GM18508 (cell line): ENCODE data around the gene NEMF.
A peak's percentile ranks its signal among the peaks of the same experiment; 100 is the strongest.
"Not testable (repeated sequence)": the region's sequence is repeated elsewhere in the genome, so short reads cannot be mapped to it uniquely, and the experiment has no call there.

Experiments used
- ATAC-seq: cut with Tn5 transposase; IDR thresholded peaks from one replicate; pipeline ENCODE4 v1.9.1; 2021; ENCODE audit warnings: moderate number of reproducible peaks; ENCODE audit not compliant: insufficient read depth, unreplicated experiment

Gene NEMF

DNA sequence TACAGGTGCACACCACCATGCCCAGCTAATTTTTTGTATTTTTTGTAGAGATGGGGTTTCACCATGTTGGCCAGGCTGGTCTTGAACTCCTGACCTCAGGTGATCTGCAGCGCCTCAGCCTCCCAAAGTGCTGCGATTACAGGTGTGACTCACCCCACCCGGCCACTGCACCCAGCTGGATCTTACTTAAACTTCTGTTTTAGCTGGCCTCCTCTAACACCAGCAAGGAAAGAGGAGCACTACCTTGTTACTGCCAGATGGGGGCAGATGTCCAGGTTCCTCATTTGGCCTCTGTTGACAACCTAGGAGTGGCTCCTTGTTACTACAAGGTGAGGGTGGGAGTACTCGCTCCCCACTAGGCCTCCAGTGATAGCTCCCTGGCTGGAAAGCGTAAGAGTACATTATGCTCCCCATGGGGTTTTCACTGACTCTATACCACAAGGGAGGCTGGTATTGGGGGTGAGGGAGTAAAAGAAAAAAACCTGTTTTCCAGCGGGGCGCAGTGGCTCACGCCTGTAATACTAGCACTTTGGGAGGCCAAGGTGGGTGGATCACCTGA is 27.1 kb upstream of the NEMF start:
- no peak for ATAC-seq

- no peak for ATAC-seq
Observed at GRCh38 chr14:49876563-49877127, 24.1 kb upstream of the NEMF start.

- ATAC-seq = no peak
Observed at GRCh38 chr14:49875640-49876198, 23.1 kb upstream of the NEMF start.

DNA sequence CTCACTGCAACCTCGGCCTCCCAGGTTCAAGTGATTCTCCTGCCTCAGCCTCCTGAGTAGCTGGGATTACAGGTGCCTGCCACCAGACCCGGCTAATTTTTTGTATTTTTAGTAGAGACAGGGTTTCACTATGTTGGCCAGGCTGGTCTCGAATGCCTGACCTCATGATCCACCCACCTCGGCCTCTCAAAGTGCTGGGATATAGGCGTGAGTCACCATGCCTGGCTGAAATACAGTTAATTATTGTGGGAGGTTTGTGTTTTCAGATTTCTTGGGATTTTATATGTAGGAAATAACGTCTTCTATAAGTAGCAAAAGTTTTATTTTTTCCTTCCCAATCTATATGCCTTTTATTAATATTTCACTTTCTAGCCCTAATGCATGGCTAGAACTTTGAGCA is 21.0 kb upstream of the NEMF start:
- not testable (repeated sequence) for ATAC-seq

- ATAC-seq = no peak
Observed at GRCh38 chr14:49870908-49871307, 18.3 kb upstream of the NEMF start.

DNA sequence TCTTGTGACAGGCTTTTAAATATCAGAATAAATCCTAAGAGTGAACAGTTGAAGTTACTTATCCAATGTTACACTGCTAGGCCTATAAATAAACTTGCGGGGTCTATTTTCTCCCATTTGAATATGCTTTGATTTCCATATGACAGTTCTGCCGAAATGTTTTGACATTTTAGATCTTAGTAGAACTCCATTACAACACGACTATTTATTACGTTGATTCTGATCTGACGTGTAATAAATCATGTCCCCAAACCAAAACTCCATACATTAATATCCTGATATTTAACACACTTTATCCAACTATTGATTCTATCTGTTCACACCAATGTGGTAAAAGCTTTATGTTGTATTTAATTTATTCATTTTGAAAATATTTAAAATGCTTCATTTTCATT is 16.1 kb upstream of the NEMF start:
- no peak for ATAC-seq

DNA sequence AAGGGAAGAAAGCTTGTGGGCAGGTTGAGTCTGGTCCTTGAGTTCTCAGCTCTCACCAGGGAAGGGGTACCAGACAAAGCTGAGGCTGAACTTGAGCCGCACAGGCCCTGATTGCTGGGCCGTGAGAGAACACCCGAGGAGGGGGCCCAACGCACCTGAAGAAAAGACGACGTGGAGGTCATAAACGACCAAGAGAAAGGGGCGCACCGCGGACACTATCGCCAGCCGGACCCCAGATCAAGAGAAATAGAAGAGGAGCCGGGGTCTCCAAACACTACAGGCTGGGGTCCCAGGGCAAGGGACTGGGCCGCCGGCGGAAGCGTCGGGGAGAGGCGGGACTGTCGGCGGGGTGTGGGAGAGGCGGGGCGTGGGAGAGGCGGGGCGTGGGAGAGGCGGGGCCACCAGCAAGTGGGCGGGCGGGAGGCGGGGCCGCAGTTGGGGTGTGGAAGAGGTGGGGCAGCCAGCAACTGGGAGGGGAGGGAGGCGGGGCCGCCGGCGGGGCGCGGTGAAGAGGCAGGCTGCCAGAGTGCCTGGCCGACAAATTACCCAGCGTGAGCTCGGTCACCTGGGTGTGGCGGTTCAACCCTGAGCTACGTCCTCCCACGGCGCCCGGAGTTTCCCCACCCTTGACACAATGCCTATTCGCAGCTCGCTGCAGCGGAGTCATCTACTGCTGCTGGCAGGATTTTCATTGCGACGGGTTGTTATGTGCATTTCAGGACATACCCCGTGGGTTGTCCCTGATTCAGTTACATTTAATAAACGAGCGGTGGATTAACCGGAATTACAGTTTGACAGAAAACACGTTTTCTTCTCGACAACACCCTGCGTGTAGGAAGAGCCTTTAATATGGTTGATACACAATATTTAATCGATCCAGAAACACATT is 15.5 kb upstream of the NEMF start:
- ATAC-seq = peak; percentile 72

DNA sequence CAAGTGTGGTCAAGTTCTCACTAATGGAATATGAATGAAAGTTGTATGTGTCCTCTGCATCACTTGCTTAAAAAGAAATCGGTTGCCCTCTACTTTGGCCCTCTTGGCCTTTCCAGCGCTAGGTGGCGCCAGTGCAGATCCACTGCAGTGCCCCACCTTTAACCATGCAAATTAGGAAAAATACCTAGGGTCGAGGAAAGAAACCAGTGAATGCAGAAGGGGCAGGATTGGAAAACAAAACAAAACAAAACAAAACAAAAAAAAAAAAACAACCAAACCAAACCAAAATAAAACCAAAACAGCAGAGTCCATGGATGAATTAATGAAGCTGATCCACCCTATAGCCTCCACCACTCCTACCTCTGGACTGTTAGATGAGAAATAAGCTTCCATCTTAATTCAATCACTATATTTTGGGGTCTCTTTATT is 12.9 kb upstream of the NEMF start:
- ATAC-seq = no peak

DNA sequence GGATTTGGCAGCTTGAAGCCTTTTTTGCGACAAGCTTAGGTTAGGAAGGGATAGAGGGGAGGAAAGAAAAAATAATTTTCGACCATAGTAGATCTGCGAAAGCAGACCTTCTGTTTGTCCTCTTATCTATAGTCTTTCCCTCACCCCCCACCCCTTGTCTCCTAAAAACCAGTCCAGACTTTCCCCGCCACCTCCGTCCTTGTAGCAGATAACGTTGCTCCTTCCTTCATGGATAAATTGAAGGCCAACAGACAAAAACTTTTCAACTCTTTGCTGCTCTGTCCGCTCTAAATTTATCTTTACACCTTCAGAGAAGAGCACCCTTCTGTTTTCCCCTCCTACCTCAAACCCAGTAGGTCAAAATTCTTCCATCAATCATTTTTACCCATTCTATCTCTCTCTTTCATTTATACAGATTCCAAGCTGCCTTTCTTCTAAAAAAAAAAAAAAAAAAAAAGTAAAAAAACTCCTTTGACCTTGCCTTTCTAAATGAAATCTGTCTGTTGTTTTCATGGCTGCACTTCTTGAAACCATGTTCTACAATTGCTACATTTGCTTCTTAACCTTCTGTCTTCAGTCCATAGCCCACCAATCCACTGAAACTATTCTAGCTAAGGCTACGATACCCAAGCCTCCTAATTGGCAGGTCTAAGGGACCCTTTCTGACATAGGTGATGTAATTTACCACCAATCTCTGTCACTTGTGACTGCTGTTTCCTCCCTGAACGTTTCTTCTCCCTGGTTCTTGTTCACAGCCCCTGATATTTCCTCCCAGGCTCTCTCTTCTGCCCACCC is 11.1 kb upstream of the NEMF start:
- ATAC-seq = no peak

DNA sequence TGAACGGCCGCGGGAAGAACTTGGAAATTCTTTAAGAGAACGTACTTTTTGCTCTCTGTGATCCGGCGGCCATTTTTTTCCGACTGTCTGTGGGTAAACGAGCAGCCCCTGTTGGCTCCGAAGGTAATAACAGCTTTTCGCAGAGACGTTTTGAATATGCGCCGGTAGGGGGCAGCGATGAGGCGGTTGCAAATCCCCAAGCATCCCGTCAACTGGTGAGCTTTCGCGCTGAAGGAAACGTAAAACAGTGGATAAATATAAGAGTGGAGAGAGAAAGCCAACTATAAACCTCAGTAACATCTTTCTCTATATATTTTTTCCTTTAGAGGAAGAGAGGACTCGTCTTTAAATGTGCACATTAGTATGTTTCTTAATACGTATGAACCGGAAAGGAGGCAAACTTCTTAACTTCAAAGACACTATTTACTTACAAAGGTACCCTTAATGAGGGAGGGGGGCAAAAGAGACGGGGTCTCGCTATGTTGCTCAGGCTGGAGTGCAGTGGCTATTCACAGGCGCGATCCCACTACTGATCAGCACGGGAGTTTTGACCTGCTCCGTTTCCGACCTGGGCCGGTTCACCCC is 9.6 kb upstream of the NEMF start:
- ATAC-seq = no peak

- no peak for ATAC-seq
Observed at GRCh38 chr14:49861699-49862088, 9.1 kb upstream of the NEMF start.

- no peak for ATAC-seq
Observed at GRCh38 chr14:49860988-49861698, 8.6 kb upstream of the NEMF start.

DNA sequence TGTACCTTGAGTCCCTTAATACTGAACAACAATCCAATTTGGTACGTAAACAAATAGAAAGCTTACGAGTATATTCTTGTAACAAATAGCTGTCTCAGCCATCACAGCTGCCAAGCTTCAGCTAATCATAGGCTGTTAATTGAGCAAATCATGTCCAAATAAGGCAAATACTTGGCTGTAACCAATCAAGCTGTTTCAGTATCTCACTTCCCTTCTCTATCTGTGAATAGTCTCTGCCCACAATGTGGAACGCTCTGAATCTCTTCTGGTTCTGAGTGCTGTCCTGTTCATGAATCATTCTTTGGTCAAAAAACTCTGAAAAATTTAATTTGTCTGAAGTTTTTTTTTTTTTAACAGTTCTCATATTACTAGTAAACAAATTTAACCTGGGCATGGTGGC is 5.8 kb upstream of the NEMF start:
- ATAC-seq = no peak

DNA sequence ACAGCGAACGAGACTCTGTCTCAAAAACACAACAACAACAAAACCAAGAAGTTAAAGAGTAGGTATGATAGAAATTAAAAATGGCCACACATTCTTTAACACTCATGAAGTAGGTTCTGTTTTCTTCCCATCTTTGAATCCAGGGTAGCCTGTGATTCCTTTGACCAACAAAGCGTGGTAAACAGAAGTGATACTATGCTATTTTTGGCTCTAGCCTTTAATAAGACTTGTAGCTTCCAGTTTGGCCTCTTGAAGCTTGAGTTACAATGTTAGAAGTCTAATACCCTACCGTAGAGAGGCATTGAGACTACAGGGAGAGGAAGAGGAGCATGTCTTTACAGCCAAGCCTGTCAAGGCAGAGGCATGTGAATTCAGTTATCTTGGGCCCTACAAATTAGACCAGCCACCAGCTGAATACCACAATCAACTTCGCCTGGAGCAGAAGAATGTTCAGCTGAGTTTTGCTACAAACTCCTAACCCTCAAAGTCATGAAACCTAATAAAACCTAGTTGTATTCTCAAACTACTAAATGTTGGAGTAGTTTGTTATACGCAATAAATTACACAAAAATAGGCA is 4.9 kb upstream of the NEMF start:
- no peak for ATAC-seq

DNA sequence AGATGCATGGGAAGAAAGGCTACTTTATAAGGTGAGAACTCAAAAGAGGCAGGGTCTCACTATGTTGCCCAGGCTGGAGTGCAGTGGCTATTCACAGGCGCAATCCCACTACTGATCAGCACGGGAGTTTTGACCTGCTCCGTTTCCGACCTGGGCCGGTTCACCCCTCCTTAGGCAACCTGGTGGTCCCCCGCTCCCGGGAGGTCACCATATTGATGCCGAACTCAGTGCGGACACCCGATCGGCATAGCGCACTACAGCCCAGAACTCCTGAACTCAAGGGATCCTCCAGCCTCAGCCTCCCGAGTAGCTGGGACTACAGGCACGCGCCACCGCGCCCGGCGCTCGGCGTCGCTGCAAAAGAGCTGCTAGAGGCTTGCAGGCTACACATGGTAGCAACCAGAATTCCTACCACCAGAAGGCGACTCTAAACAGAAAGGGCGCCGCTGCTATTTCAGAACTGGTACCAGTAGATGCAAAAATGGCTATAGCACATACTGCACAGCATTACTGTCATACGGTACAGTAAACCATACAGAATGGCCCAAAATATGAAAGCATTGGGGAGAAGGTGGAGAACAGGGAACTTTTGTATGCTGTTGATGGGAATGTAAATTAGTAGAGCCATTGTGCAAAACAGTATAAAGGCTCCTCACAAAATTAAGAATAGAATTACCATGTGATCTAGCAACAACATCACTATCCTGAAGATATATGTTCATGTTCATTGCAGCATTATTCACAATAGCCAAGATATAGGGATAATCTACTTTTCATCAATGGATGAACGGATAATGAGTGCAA is 1.2 kb upstream of the NEMF start:
- peak; percentile 30 for ATAC-seq

- ATAC-seq = no peak
Observed at GRCh38 chr14:49853158-49853477, 530 bp upstream of the NEMF start.

- ATAC-seq = no peak
Observed at GRCh38 chr14:49851813-49852212, 775 bp downstream of the NEMF start.

DNA sequence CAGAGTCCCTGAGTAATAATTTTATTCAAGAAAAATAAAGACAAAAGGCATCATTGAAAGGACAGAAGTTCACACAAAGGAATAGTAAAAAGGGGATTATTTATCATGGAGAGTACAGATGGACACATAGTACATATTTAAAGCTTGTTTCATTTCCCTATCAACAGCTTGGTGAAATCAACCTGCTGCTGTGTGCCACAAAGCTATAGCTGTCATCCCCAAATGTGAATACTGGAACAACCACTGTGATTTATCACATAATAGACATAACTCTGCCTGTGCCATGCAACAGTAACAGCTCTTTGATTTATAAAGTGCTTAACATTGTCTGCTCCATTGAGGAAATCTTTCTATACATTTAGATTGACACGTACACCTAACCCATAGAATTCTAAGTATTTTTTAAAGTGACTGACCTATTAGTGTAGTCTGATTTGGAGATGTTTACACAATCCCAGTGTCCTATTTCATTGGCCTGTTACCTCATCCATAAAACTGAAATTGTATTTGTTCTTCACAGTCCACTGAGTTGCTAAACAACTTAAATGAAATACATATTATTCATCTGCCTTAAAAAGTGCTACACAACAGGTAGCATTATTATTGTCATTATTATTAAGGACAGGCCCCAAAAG is 3.3 kb downstream of the NEMF start:
- ATAC-seq = no peak
